DND-41 (cell line): ENCODE measurements around the gene ACTN1.

Experiments used
- ATAC-seq: fragments of 200-7000 bp; cut with Tn5 transposase; 3 replicates; pipeline ENCODE4 v1.9.1; 2021; ENCODE audit warnings: low read depth; ENCODE audit not compliant: insufficient read depth
- DNase-seq: peaks from one replicate; pipeline ENCODE4 v3.0.0-alpha.2; 2020
- H2AFZ ChIP-seq: 2 replicates; pipeline ENCODE4 v1.6.0; 2012; ENCODE audit warnings: low read depth, low read length
- H3K27ac ChIP-seq: 2 replicates; pipeline ENCODE4 v1.5.1; 2012; ENCODE audit warnings: low read length, inconsistent platforms
- H3K27me3 ChIP-seq: fragments of 200-600 bp; sonication (generic); 2 replicates; pipeline ENCODE4 v1.6.0; 2012; ENCODE audit warnings: low read length, mild to moderate bottlenecking, inconsistent platforms; ENCODE audit not compliant: insufficient read depth, poor library complexity
- H3K36me3 ChIP-seq: 2 replicates; pipeline ENCODE4 v1.5.1; 2012; ENCODE audit warnings: low read length, inconsistent platforms; ENCODE audit not compliant: insufficient read depth
- H3K4me1 ChIP-seq: 2 replicates; pipeline ENCODE4 v1.5.1; 2012; ENCODE audit warnings: mild to moderate bottlenecking, low read length; ENCODE audit not compliant: insufficient read depth
- H3K4me2 ChIP-seq: 2 replicates; pipeline ENCODE4 v1.6.0; 2012; ENCODE audit warnings: mild to moderate bottlenecking, moderate library complexity, low read length, inconsistent platforms; ENCODE audit not compliant: insufficient read depth
- H3K4me3 ChIP-seq, 2 experiments: fragments of 200-600 bp in 1 of 2; shearing (Covaris generic) in 1 of 2; 2 replicates each; pipeline ENCODE4 v1.5.1; 2012 to 2016; ENCODE audit warnings: inconsistent platforms in 2 of 2, low read length in 2 of 2, mild to moderate bottlenecking in 2 of 2, low read depth in 1 of 2, moderate library complexity in 1 of 2
- H3K79me2 ChIP-seq: 2 replicates; pipeline ENCODE4 v1.6.0; 2012; ENCODE audit warnings: low read length, inconsistent platforms; ENCODE audit not compliant: insufficient read depth
- H3K9ac ChIP-seq: 2 replicates; pipeline ENCODE4 v1.6.0; 2012; ENCODE audit warnings: low read depth, mild to moderate bottlenecking, inconsistent platforms, low read length, moderate library complexity
- H3K9me3 ChIP-seq: 2 replicates; pipeline ENCODE4 v1.5.1; 2012; ENCODE audit warnings: low read length, moderate library complexity, mild to moderate bottlenecking, inconsistent platforms; ENCODE audit not compliant: insufficient read depth, severe bottlenecking
- H4K20me1 ChIP-seq: 2 replicates; pipeline ENCODE4 v1.6.0; 2012; ENCODE audit warnings: low read length; ENCODE audit not compliant: insufficient read depth
- CTCF ChIP-seq: IDR thresholded peaks from 2 replicates; pipeline ENCODE4 v1.5.1; 2012; ENCODE audit warnings: borderline replicate concordance, low read length, moderate library complexity, mild to moderate bottlenecking; ENCODE audit not compliant: poor library complexity, severe bottlenecking; ENCODE audit errors: extremely low read depth
- EZH2 ChIP-seq: IDR thresholded peaks from 3 replicates; pipeline ENCODE4 v1.6.1; 2012; ENCODE audit warnings: borderline replicate concordance, low read depth, mild to moderate bottlenecking, moderate library complexity, low read length, inconsistent platforms; ENCODE audit not compliant: severe bottlenecking

Gene ACTN1

DNA sequence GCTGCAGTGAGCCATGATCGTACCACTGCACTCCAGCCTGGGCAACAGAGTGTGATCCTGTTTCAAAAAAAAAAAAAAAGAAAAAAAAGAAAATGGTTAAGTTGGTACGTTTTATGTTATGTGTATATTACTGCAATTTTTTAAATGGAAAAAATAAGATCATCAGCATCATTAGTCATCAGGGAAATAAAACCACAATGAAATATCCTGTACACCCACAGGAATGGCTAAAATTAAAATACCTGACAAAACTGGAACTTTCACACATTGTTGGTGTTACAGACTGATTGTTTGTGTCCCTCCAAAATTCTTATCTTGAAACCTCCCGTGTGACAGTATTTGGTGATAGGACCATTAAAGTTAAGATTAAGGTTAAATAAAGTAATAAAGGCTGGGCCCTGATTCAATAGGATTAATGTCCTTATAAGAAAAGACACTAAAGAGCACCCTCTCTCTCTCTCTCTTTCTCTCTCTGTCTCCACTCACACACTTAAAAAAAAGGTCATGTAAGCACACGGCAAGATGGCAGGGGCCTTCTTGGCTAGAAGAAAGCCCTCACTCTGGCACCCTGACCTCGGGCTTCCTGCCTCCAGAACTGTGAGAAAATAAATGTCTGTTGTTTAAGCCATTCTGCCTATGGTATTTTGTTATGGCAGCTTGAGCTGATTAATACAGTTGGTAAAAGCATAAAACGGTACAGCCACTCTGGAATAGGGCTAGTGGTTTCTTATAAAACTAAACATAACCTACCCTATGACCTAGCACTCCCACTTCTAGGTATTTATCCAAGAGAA, 137.9 kb downstream of the ACTN1 start:
- no peaks in the 10 kb centered on the region for H4K20me1 ChIP-seq
- no peaks in the 10 kb centered on the region for H3K27me3 ChIP-seq
- H3K4me2 ChIP-seq = no peak overlapping the region
- H3K4me3 ChIP-seq = no peak overlapping the region
- peaks cover 6% of the 10 kb centered on the region for H3K4me1 ChIP-seq
- H3K9me3 ChIP-seq = peaks cover 8% of the 10 kb centered on the region
- H3K36me3 ChIP-seq = no peaks in the 10 kb centered on the region
- ATAC-seq (no peak), DNase-seq (no peak)
- H3K27ac ChIP-seq = no peak overlapping the region
- H3K79me2 ChIP-seq = no peaks in the 10 kb centered on the region
- H2AFZ ChIP-seq = no peak overlapping the region
- TF ChIP-seq CTCF (no peak), EZH2 (no peak)
- no peak overlapping the region for H3K9ac ChIP-seq

GRCh38 chr14:68840454-68840853, 138.6 kb downstream of the ACTN1 start:
- Histone ChIP-seq H3K4me2 (no peak overlapping the region), H3K4me1 (peaks cover 6% of the 10 kb centered on the region)
- TF ChIP-seq EZH2 (no peak), CTCF (no peak)

DNA sequence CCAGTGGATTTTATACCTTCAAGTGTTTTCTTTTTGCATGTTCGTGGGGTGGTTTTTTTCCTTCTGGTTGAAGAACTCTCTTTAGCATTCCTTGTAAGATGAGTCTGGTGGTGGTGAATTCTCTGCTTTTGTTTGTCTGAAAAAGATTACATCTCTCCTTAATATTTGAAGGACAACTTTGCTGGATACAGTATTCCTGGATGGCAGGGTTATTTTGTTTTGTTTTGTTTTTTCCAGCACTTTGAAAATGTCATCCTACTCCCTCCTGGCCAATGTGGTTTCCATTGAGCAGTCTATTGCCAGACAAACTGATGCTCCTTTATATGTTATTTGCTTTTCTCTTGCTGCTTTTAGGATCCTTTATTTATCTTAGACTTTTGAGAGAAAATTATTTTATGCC, 143.0 kb downstream of the ACTN1 start:
- H3K4me2 ChIP-seq = no peak overlapping the region
- no peaks in the 10 kb centered on the region for H3K79me2 ChIP-seq
- no peak overlapping the region for H3K9ac ChIP-seq
- no peaks in the 10 kb centered on the region for H3K27me3 ChIP-seq
- H4K20me1 ChIP-seq = no peaks in the 10 kb centered on the region
- TF ChIP-seq CTCF = no peak
- TF ChIP-seq EZH2 = no peak
- ATAC-seq (no peak), DNase-seq (no peak)
- no peaks in the 10 kb centered on the region for H3K36me3 ChIP-seq
- H3K9me3 ChIP-seq = peaks cover 19% of the 10 kb centered on the region
- H3K4me3 ChIP-seq = no peak overlapping the region
- H3K27ac ChIP-seq = no peak overlapping the region
- no peak overlapping the region for H2AFZ ChIP-seq
- H3K4me1 ChIP-seq = no peaks in the 10 kb centered on the region

More at GRCh38 chr14:68840454-68840853, 138.6 kb downstream of the ACTN1 start:
- peaks cover 14% of the 10 kb centered on the region for H3K9me3 ChIP-seq
- H3K79me2 ChIP-seq = no peaks in the 10 kb centered on the region
- H3K36me3 ChIP-seq = no peaks in the 10 kb centered on the region
- no peaks in the 10 kb centered on the region for H4K20me1 ChIP-seq
- H3K9ac ChIP-seq = no peak overlapping the region
- H2AFZ ChIP-seq = no peak overlapping the region
- H3K4me3 ChIP-seq = no peak overlapping the region
- DNase-seq (no peak), ATAC-seq (no peak)
- no peak overlapping the region for H3K27ac ChIP-seq
- no peaks in the 10 kb centered on the region for H3K27me3 ChIP-seq
